GM13977 (cell line): ENCODE results near the gene SLC12A7.

Experiments used
- DNase-seq: peaks from one replicate; pipeline ENCODE4 v3.0.0; 2012; ENCODE audit warnings: low spot score
- CTCF ChIP-seq: IDR thresholded peaks from 2 replicates; pipeline ENCODE4 v1.5.1; 2012; ENCODE audit warnings: mild to moderate bottlenecking, control low read depth; ENCODE audit not compliant: insufficient read depth; ENCODE audit errors: extremely low read depth, missing control alignments
- in situ Hi-C: fragments of 300-500 bp; cut with MboI; formaldehyde crosslinking; loops from one replicate; pipeline ENCODE4 v1.12.0; 2022; ENCODE audit warnings: low sequenced_read_pairs, low pct_unique_long_range_greater_than_20kb, mixed read lengths, inconsistent platforms; ENCODE audit not compliant: unreplicated experiment

SLC12A7 gene

GRCh38 chr5:1124205-1125029, 12.6 kb upstream of the SLC12A7 start:
- no peak for DNase-seq
- no peak for TF ChIP-seq CTCF
- in situ Hi-C loops = loop anchor here (25.0 kb wide), 1 partner anchor 187 kb away; no protein-coding TSS in a partner anchor

GRCh38 chr5:1123418-1124147, 11.7 kb upstream of the SLC12A7 start:
- in situ Hi-C loops = loop anchor here (25.0 kb wide), 1 partner anchor 186 kb away; no protein-coding TSS in a partner anchor
- no peak for TF ChIP-seq CTCF
- no peak for DNase-seq

GRCh38 chr5:1122511-1123294, 10.8 kb upstream of the SLC12A7 start:
- in situ Hi-C loops = loop anchor here (25.0 kb wide), 1 partner anchor 185 kb away; no protein-coding TSS in a partner anchor
- DNase-seq = no peak
- TF ChIP-seq CTCF = no peak

- in situ Hi-C loops = loop anchor here (25.0 kb wide), 1 partner anchor 185 kb away; no protein-coding TSS in a partner anchor
Observed at GRCh38 chr5:1121891-1122290, 10.0 kb upstream of the SLC12A7 start.

GRCh38 chr5:1121044-1121443, 9.2 kb upstream of the SLC12A7 start:
- DNase-seq = no peak
- TF ChIP-seq CTCF = no peak
- in situ Hi-C loops = loop anchor here (25.0 kb wide), 1 partner anchor 184 kb away; no protein-coding TSS in a partner anchor

More at GRCh38 chr5:1121891-1122290, 10.0 kb upstream of the SLC12A7 start:
- no peak for DNase-seq
- no peak for TF ChIP-seq CTCF

GRCh38 chr5:1120236-1120999, 8.6 kb upstream of the SLC12A7 start:
- no peak for TF ChIP-seq CTCF
- DNase-seq = no peak
- in situ Hi-C loops = loop anchor here (25.0 kb wide), 1 partner anchor 183 kb away; no protein-coding TSS in a partner anchor
